ENCODE data around the gene ELMO1.

DNA sequence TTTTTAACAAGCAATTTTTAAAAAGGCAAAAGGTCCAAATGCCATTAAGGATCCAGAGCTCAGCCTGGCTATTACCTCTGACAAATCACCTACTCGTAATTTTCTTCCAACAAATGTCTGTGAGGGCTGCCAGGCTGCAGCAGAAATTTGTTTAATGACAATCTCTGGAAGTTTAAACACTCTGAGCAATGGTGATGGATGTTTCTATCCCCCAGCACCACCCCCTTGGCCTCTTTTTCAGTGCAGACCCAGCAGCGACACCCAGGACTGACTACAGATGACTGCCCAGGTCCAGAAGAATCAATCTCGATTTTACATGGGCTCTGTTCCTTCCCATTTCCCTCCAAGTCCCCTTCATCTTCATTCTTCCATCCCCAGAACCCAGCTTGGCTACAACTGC is 523.0 kb downstream of the ELMO1 start:
- TF ChIP-seq, protein P1, sequence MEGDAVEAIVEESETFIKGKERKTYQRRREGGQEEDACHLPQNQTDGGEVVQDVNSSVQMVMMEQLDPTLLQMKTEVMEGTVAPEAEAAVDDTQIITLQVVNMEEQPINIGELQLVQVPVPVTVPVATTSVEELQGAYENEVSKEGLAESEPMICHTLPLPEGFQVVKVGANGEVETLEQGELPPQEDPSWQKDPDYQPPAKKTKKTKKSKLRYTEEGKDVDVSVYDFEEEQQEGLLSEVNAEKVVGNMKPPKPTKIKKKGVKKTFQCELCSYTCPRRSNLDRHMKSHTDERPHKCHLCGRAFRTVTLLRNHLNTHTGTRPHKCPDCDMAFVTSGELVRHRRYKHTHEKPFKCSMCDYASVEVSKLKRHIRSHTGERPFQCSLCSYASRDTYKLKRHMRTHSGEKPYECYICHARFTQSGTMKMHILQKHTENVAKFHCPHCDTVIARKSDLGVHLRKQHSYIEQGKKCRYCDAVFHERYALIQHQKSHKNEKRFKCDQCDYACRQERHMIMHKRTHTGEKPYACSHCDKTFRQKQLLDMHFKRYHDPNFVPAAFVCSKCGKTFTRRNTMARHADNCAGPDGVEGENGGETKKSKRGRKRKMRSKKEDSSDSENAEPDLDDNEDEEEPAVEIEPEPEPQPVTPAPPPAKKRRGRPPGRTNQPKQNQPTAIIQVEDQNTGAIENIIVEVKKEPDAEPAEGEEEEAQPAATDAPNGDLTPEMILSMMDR (IDR thresholded peaks at IDR 0.05), result no peak
- TF ChIP-seq ZFX (IDR thresholded peaks at IDR 0.05; ENCODE audit: borderline replicate concordance), result no peak

All from 22Rv1 (cell line).